Kidney capillary endothelial cell (primary cell): ENCODE data around the gene ST8SIA6.
A peak's percentile ranks its signal among the peaks of the same experiment; 100 is the strongest.
"Not testable (repeated sequence)": the region's sequence is repeated elsewhere in the genome, so short reads cannot be mapped to it uniquely, and the experiment has no call there.

Source experiments
- DNase-seq: peaks from one replicate; pipeline ENCODE4 v3.0.0-alpha.2; 2018; ENCODE audit warnings: low spot score

Gene ST8SIA6

GRCh38 chr10:17344206-17344605, 110.2 kb downstream of the ST8SIA6 start:
- DNase-seq, result no peak

DNA sequence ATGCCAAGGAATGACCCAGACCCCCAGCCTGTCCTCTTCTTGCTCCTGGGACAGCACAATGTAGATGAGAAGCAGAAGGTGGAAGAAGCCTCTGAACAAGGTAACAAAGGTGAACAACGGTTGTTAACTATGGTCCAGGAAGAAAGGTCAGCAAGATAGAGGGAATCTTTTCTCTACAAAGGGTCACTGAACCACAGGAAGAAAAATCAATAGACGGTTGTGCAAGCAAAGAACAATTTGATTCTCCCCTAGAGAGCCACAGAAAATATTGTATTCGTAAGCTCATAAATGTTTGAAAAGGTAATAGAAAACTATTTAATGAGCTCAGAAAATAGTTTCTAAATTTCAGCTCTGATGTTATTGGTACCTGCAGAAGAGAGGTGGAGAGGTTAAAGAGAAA, 111.3 kb downstream of the ST8SIA6 start:
- no peak for DNase-seq

DNA sequence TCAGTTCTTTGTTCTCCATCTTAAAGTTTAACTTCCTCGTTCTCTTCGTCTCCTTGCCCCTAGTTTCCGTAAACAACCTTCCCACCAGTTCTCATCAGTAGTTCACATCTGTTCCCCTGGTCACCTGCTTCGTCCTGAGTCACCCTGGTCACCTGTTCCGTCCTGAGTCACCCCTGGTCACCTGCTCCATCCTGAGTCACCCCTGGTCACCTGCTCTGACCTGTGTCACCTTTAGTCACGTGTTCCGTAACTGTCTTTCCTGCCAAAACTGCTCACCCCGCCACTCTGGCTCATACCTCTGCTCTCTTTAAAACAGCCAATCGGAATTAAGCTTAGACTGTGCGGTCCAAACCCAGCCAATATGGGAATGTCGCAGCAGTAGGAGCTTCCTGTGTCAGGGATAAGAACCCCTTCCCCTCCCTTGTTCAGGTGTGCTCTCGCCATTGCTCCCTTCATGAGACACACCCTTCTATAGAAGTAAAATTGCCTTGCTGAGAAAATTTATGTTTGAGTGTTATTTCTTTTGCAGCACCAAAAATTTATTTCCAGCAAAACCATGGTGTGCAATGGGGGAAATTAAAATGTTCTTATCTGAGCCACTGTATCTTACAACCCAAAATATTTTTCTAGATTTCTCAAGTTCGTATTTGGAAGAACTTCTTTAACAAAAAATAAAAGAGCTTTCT, 114.1 kb downstream of the ST8SIA6 start:
- no peak for DNase-seq

DNA sequence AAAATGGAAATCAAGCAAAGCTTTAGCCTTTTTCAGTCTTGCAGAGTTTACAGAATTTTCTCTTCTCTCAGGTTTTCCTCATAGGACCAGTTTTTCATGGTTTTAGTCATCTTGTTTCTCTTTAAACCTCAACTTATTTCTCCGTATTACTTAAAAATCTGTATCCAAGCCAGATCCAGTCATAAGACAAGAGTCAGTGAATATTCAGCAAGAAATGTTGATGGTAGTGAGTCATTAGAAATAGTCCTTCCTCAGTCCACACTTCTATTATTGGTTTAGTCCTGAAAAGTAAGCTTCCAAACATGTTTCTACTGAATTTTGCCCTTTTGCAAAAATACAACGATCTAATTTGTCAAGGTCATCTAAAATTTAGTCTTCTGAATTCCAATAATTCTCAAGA, 119.3 kb downstream of the ST8SIA6 start:
- no peak for DNase-seq

DNA sequence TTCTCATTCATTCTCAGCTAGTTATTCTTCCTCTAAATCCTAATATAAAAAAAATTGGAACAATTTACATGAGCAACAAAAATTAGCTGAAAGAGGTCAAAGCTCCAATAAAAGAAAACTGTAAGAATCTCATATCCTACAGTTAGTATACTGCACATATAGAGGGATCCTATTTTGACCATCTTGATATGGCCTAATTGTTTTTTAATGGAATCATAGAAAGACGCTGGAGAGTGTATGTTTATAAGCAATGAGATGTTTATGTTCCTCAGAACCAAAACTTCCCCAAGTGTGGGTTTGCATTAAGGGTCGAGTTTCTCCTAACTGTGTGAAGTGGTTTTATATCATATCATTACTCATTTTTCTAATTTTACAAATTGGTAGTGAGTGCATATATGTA, 123.9 kb downstream of the ST8SIA6 start:
- DNase-seq, result no peak

DNA sequence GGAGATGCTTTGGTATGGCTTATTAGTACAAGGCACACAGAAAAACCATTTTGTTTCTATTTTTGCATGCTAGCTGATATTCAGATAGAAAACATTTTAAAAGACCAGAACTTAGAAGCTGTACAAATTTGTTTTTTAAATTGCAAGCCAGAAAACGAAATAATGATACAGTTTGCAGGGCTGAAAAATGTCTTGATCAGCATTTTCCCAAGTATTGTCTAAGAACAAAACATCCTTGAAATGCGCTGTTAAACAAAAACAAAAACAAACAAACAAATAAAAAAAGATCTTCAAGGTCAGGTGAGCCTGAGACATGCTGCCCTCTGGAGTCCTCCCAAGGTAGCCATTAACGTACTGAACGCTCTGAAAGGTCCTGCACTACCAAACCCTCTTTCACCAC, 128.0 kb downstream of the ST8SIA6 start:
- DNase-seq, result no peak

- DNase-seq, result not testable (repeated sequence)
Observed at GRCh38 chr10:17321957-17322356, 132.4 kb downstream of the ST8SIA6 start.

- no peak for DNase-seq
Observed at GRCh38 chr10:17316488-17317170, 137.8 kb downstream of the ST8SIA6 start.

GRCh38 chr10:17309435-17309834, 145.0 kb downstream of the ST8SIA6 start:
- no peak for DNase-seq

- no peak for DNase-seq
Observed at GRCh38 chr10:17307123-17307522, 147.3 kb downstream of the ST8SIA6 start.

DNA sequence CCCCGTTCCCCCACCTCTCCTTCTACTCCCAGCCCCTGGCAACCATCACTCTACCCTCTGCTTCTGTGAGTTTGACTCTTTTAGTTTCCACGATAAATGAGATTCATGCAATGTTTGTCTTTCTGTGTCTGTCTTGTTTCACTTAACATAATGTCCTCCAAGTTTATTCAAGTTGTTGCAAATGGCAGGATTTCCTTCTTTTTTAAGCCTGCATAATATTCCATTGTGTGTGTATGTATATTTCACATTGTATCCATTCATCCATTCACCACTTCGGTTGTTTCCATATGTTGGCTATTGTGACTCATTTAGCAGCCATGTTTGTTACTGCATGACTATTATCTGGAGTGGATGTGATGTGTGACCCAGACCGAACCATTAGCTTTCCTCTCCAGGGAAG, 162.0 kb downstream of the ST8SIA6 start:
- no peak for DNase-seq

GRCh38 chr10:17290226-17290625, 164.2 kb downstream of the ST8SIA6 start:
- no peak for DNase-seq

DNA sequence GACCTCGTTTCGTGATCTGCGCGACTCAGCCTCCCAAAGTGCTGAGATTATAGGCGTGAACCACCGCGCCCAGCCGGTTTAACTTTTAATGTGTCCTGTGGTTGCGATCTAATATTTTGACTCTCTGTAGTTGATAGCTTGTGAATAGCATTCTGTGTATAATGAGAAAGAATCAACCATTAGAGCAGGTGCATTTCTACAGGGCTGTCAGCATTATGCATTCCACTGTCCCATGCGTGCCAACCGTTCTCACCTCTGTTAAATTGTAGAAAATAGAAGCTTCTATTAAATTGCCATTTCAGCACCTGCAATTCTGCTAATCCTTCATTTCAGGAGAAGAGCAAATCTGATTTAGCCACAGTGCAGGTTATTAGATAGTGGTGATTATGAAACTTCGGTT, 164.6 kb downstream of the ST8SIA6 start:
- DNase-seq, result no peak

DNA sequence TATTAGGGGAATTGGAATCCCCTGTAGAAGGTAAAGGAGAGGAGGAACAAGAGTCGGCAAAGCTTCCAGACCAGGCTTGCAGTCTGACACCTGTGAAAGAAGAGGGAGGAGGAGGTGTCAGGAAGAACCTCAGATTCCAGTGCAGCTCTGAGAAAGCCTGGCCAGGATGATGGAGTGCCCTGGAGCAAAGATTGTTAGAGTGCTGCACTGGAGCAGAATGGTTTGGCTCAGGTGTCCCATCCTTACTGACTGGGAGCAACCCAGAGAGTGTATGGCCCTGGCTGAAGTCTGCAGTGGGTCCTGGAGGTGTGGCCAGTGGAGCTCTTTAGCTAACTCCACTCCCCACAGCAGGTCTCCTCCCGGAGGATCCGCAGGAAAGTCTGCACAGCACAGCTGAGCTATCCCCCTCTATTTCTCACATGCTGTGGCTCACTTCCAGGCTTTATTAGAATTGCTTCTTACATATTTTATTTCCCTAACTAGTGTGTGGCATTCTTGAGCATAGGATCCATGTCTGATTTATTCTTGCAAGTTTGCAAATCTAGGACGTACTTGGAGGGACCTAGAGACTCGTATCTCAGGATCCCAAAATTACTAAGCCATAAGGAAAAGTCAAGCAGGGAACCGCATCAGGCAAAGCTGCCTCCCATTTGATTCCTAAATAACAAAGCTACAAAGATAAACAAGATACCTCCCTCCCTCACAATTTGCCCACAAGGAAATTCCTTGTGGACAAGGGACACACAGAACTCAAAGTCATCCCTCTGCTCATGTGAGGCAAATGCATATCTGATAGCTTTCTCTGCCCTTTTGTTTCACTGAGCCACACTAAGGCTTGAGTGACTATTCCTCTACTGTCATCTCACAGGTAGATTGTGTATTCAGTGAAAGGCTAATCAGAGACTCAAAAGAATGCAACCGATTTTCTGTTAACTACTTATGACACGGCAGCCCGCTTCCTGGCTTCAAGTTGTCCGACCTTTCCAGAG, 167.5 kb downstream of the ST8SIA6 start:
- no peak for DNase-seq

DNA sequence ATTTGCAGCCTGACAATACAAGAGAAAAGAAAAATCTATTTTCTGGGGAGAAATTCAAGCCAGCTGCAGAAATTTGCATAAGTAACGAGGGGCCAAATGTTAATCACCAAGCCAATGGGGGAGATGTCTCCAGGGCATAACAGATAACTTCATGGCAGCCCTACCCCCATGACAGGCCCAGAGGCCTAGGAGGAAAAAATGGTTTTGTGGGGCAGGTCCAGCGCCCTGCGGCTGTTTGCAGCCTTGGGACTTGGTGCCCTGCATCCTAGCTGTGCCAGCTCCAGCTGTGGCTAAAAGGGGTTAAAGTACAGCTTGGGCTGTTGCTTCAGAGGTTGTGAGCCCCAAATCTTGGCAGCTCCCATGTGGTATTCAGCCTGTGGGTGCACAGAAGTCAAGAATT, 172.1 kb downstream of the ST8SIA6 start:
- no peak for DNase-seq

GRCh38 chr10:17278607-17279240, 175.7 kb downstream of the ST8SIA6 start:
- no peak for DNase-seq

DNA sequence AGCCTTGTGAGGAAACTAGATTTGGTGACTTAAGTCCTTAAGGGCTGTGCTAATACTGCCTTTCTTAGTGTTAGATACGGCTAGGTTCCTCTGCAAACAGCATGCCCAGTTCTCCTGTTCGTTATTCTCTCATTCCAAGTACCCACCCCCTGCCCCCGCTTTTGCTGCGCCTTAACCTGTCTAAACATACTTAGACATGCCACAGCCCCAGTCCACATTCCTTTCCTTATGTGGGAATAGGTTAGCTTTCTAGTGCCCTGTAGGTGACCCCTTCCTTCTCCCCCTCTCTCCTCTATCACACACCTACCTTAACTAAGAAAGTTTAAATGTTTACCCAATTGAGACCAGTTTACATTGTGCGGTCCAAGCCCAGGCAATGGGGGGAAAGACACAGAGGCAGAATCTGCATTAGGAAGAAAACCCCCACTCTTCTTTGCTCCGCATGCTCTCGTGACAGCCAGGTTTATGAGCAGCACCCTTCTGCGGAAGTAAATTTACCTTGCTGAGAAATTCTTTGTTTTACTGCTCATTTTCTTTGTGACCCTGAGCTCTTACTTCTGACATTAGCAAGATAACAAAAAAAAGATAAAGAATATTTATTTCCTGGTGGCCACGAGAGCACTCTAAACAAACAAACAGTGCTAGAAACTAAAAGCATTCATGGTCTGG, 177.5 kb downstream of the ST8SIA6 start:
- DNase-seq, result no peak

DNA sequence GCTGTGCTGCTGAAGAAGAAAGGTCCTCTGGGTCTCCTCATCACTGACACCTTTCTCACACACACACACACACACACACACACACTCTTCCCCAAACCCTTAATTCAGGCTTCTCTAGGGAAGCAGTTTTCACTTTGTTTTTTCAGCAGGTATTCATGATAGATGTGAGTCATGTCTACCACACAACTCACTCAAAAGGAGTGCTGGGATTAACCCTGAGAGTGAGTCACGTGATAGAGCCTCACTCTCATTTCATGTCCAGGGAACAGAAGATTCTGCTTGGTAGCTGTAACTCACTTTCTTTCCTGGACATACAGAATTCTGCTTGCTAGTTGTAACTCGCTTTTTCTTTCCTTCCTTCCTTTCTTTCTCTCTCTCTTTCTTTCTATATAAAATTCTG, 181.0 kb downstream of the ST8SIA6 start:
- DNase-seq, result peak; percentile 21

GRCh38 chr10:17272648-17273047, 181.7 kb downstream of the ST8SIA6 start:
- no peak for DNase-seq
